ENCODE measurements around the gene CD1C.

DNA sequence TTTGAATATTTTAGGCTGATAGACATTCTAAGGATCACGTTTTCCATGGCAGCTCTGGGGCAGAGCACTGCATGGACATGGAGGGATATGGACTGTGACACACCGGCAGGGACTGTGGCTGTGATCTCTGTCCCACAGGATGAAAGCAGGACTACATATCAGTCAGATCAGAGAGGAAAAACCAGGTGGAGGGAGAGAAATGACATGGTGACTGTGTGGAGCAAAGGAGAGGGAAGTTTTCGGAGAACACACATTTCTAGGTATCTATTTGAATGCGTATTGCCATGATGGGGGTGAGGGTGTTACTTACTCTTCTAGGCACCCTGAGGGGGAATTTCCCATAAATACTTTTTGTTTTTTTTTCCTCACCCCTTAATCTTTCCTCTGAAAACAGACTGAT lies 3.2 kb upstream of the CD1C start:
- TF ChIP-seq, protein P1, sequence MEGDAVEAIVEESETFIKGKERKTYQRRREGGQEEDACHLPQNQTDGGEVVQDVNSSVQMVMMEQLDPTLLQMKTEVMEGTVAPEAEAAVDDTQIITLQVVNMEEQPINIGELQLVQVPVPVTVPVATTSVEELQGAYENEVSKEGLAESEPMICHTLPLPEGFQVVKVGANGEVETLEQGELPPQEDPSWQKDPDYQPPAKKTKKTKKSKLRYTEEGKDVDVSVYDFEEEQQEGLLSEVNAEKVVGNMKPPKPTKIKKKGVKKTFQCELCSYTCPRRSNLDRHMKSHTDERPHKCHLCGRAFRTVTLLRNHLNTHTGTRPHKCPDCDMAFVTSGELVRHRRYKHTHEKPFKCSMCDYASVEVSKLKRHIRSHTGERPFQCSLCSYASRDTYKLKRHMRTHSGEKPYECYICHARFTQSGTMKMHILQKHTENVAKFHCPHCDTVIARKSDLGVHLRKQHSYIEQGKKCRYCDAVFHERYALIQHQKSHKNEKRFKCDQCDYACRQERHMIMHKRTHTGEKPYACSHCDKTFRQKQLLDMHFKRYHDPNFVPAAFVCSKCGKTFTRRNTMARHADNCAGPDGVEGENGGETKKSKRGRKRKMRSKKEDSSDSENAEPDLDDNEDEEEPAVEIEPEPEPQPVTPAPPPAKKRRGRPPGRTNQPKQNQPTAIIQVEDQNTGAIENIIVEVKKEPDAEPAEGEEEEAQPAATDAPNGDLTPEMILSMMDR (IDR thresholded peaks at IDR 0.05) = no peak
- no peak for TF ChIP-seq POLR2A (IDR thresholded peaks at IDR 0.05)
- no peak for TF ChIP-seq POLR2AphosphoS5 (IDR thresholded peaks at IDR 0.05)
- TF ChIP-seq EP300 (IDR thresholded peaks at IDR 0.05) = no peak
